Measurements from ENCODE around the gene EHF.

Gene EHF

GRCh38 chr11:34606326-34607120 is 14.4 kb upstream of the EHF start:
- H3K27me3 ChIP-seq, result no peaks in the 10 kb centered on the region
- H3K4me1 ChIP-seq, result no peaks in the 10 kb centered on the region
- no peak for TF ChIP-seq Cebpa-rat (IDR thresholded peaks at IDR 0.05)
- no peak overlapping the region for H3K9ac ChIP-seq
- H3K9me3 ChIP-seq (replicated peaks in 1 of 11), result no peaks in the 10 kb centered on the region
- H3K4me3 ChIP-seq, result no peak overlapping the region
- H4K20me1 ChIP-seq, result no peaks in the 10 kb centered on the region
- H3K27ac ChIP-seq, result no peak overlapping the region
- no peaks in the 10 kb centered on the region for H3K36me3 ChIP-seq
- no peak overlapping the region for H3K4me2 ChIP-seq

- no peak for TF ChIP-seq Cebpa-rat (IDR thresholded peaks at IDR 0.05)
- Histone ChIP-seq H3K4me1 (peaks cover 10 to 23% (median 16%) of the 10 kb centered on the region in 10 experiments), H3K27me3 (no peaks in the 10 kb centered on the region), H3K9ac (no peak overlapping the region), H3K4me2 (no peak overlapping the region), H3K4me3 (no peak overlapping the region), H3K27ac (no peak overlapping the region), H4K20me1 (no peaks in the 10 kb centered on the region), H3K36me3 (no peaks in the 10 kb centered on the region), H3K9me3 (replicated peaks in 1 of 11) (no peaks in the 10 kb centered on the region)
Observed at GRCh38 chr11:34609187-34609751, 11.6 kb upstream of the EHF start.

- Histone ChIP-seq H3K9me3 (replicated peaks in 1 of 11) (no peaks in the 10 kb centered on the region), H3K4me1 (peaks cover 10 to 29% (median 22%) of the 10 kb centered on the region in 10 experiments), H3K27me3 (no peaks in the 10 kb centered on the region), H3K4me3 (no peak overlapping the region), H3K9ac (no peak overlapping the region), H3K27ac (no peak overlapping the region), H3K36me3 (no peaks in the 10 kb centered on the region), H4K20me1 (no peaks in the 10 kb centered on the region), H3K4me2 (no peak overlapping the region)
- TF ChIP-seq Cebpa-rat (IDR thresholded peaks at IDR 0.05), result no peak
Observed at GRCh38 chr11:34609850-34610249, 11.0 kb upstream of the EHF start.

DNA sequence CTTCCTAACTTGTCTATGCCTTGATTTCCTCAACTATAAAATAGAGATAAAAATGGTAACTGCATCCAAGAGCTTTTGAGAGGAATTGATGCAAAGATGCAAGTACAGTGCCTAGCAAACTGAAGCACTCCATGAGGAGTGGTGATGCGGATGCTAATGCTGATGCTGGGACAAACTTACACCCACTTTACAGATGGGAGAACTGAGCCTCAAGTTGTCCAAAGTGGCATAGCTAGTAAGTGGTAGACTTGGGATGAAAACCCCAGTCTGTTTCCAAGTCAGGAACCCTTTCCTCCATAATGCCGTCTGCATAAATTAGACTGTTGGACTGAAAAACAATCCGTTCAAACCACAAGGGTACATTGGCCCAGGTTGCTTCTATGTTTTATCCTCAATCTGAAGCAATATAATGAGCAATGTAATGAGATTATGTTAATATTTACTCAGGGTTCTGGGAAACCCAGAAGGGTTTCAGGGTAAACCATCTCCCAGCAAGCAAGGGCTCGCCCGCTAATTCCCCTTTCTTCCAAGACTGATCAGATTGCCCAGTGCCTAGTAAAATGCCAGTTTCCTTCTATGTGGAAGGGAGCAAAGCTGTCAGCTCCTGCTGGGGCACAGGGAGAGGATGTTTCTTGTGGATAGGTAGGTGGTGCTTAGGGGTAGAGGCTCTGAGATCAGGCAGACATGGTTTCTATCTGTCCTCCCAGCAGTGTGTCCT is 10.4 kb upstream of the EHF start:
- H3K4me3 ChIP-seq, result no peak overlapping the region
- H3K4me2 ChIP-seq, result no peak overlapping the region
- no peaks in the 10 kb centered on the region for H3K36me3 ChIP-seq
- no peak overlapping the region for H3K27ac ChIP-seq
- peaks cover 10 to 36% (median 25%) of the 10 kb centered on the region in 10 experiments for H3K4me1 ChIP-seq
- no peaks in the 10 kb centered on the region for H3K9me3 ChIP-seq (replicated peaks in 1 of 11)
- no peaks in the 10 kb centered on the region for H4K20me1 ChIP-seq
- no peak overlapping the region for H3K9ac ChIP-seq
- no peak for TF ChIP-seq Cebpa-rat (IDR thresholded peaks at IDR 0.05)
- no peaks in the 10 kb centered on the region for H3K27me3 ChIP-seq

GRCh38 chr11:34613015-34613414 is 7.9 kb upstream of the EHF start:
- Histone ChIP-seq H3K9ac (no peak overlapping the region), H3K4me3 (no peak overlapping the region), H3K9me3 (replicated peaks in 1 of 11) (no peaks in the 10 kb centered on the region), H3K27ac (peak overlapping the region in 5 of 11 experiments; percentile 2 to 28 (median 17); a peak in 4 of 22 replicates), H3K4me2 (peak overlapping the region; percentile 9 to 74 (median 47)), H3K27me3 (no peaks in the 10 kb centered on the region), H3K36me3 (no peaks in the 10 kb centered on the region), H4K20me1 (no peaks in the 10 kb centered on the region), H3K4me1 (peaks cover 10 to 36% (median 25%) of the 10 kb centered on the region in 10 experiments)
- TF ChIP-seq Cebpa-rat (IDR thresholded peaks at IDR 0.05), result no peak

DNA sequence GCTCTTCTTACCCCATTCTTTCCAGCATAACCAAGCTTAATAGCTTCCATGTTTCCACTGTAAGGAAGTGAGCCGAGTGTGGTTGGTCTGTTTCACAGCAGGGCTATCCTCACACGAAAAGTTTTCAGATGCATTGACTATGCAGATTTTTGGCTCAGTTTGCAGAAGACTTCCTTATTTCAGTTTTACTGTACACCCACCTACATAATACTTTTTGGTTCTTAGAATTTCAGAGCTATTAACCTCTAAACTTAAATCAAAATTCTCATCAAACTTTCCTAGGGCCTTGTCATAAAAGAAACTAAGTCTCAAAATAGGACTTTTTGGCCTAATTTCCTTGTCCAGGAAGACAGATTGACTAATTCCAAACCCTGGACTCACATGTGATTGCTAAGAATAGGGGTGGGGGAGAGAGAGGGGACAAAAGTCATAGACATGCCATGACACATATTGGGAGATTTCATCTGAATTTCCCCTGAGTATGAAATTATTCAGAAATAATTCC is 7.3 kb upstream of the EHF start:
- Histone ChIP-seq H3K4me2 (peak overlapping the region; percentile 9 to 74 (median 47)), H3K9ac (no peak overlapping the region), H3K4me1 (peaks cover 10 to 36% (median 25%) of the 10 kb centered on the region in 10 experiments), H3K4me3 (no peak overlapping the region), H3K9me3 (replicated peaks in 1 of 11) (no peaks in the 10 kb centered on the region), H3K27ac (peak overlapping the region in 5 of 11 experiments; percentile 15 to 36 (median 23); a peak in 4 of 22 replicates), H3K27me3 (no peaks in the 10 kb centered on the region), H3K36me3 (no peaks in the 10 kb centered on the region), H4K20me1 (no peaks in the 10 kb centered on the region)
- TF ChIP-seq Cebpa-rat (IDR thresholded peaks at IDR 0.05), result no peak

GRCh38 chr11:34614344-34615104 is 6.4 kb upstream of the EHF start:
- Histone ChIP-seq H3K4me1 (peaks cover 10 to 43% (median 25%) of the 10 kb centered on the region in 10 experiments), H3K27ac (peak overlapping the region in 3 of 11 experiments; percentile 2 to 36 (median 12); a peak in 5 of 22 replicates), H3K9me3 (replicated peaks in 1 of 11) (no peaks in the 10 kb centered on the region), H3K4me2 (peak overlapping the region in 10 of 11 experiments; percentile 1 to 74 (median 40); a peak in 16 of 22 replicates), H4K20me1 (no peaks in the 10 kb centered on the region), H3K9ac (no peak overlapping the region), H3K4me3 (no peak overlapping the region), H3K27me3 (no peaks in the 10 kb centered on the region), H3K36me3 (no peaks in the 10 kb centered on the region)
- TF ChIP-seq Cebpa-rat (IDR thresholded peaks at IDR 0.05), result no peak

GRCh38 chr11:34616086-34616485 is 4.8 kb upstream of the EHF start:
- no peak for TF ChIP-seq Cebpa-rat (IDR thresholded peaks at IDR 0.05)
- H3K4me2 ChIP-seq, result no peak overlapping the region
- H3K27me3 ChIP-seq, result no peaks in the 10 kb centered on the region
- H3K4me1 ChIP-seq, result peaks cover 10 to 57% (median 25%) of the 10 kb centered on the region in 10 experiments
- no peaks in the 10 kb centered on the region for H4K20me1 ChIP-seq
- H3K9ac ChIP-seq, result no peak overlapping the region
- H3K27ac ChIP-seq, result no peak overlapping the region
- no peaks in the 10 kb centered on the region for H3K36me3 ChIP-seq
- no peaks in the 10 kb centered on the region for H3K9me3 ChIP-seq (replicated peaks in 1 of 11)
- H3K4me3 ChIP-seq, result no peak overlapping the region

Measured in BLaER1 treated with 17β-estradiol and CSF1 and Interleukin-3, amounts not matched to agents 10 nM and 100 nM (cell line).